ENCODE measurements around the gene EGFLAM.

Gene EGFLAM

GRCh38 chr5:38468978-38469706 is 210.8 kb downstream of the EGFLAM start:
- Histone ChIP-seq H3K27ac (no peak overlapping the region), H3K36me3 (ENCODE audit: insufficient read depth, low read length) (peaks cover 20% of the 10 kb centered on the region), H3K9me3 (ENCODE audit: low read depth, low read length) (no peaks in the 10 kb centered on the region), H3K4me3 (no peak overlapping the region), H3K9ac (ENCODE audit: insufficient read length) (no peak overlapping the region)
- TF ChIP-seq FOXP2 (optimal IDR thresholded peaks at IDR 0.05; ENCODE audit: control extremely low read depth, extremely low read length, insufficient read depth) (no peak), POLR2AphosphoS5 (IDR thresholded peaks at IDR 0.05; ENCODE audit: borderline replicate concordance, low read depth, low read length) (no peak), EZH2 (IDR thresholded peaks at IDR 0.05) (no peak)
- no peak for DNase-seq (ENCODE audit: low read depth, low spot score)

DNA sequence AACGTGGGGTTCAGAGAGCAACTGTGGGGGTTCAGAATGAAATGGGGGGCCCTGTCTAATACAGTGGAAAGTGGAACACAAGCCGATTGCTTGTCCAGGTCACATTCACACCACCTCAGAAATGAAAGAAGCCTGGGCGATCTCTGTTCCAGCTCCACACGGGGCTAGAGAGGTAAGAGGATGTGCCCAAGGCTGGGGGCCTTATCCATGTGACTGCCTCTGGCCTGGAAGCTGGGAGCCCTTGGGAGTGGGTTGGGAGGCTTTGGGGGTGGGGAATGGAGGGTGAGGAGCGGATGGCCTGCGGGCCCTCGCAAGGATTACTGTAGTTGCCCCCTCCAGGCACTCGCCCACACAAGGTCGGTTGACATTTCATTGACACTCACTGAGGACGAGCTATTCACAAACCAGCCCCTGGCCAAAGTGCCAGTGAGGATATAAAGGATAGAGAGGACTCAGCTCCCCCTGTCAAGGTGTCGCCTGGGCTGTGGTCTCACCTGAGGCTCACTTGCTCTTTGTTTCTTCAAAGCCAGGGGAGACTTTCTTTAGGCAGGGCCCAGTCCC is 211.4 kb downstream of the EGFLAM start:
- Histone ChIP-seq H3K27ac (no peak overlapping the region), H3K9me3 (ENCODE audit: low read depth, low read length) (no peaks in the 10 kb centered on the region), H3K36me3 (ENCODE audit: insufficient read depth, low read length) (peaks cover 14% of the 10 kb centered on the region), H3K9ac (ENCODE audit: insufficient read length) (no peak overlapping the region), H3K4me3 (no peak overlapping the region)
- no peak for DNase-seq (ENCODE audit: low read depth, low spot score)
- no peak for TF ChIP-seq FOXP2 (optimal IDR thresholded peaks at IDR 0.05; ENCODE audit: control extremely low read depth, extremely low read length, insufficient read depth)

GRCh38 chr5:38471709-38472108 is 213.3 kb downstream of the EGFLAM start:
- no peaks in the 10 kb centered on the region for H3K9me3 ChIP-seq (ENCODE audit: low read depth, low read length)
- TF ChIP-seq EZH2 (IDR thresholded peaks at IDR 0.05) (no peak), POLR2AphosphoS5 (IDR thresholded peaks at IDR 0.05; ENCODE audit: borderline replicate concordance, low read depth, low read length) (no peak), FOXP2 (optimal IDR thresholded peaks at IDR 0.05; ENCODE audit: control extremely low read depth, extremely low read length, insufficient read depth) (no peak)
- no peak overlapping the region for H3K27ac ChIP-seq
- no peaks in the 10 kb centered on the region; the same call in 1 of the 2 replicates for H3K36me3 ChIP-seq (ENCODE audit: insufficient read depth, low read length)
- H3K9ac ChIP-seq (ENCODE audit: insufficient read length), result no peak overlapping the region
- DNase-seq (ENCODE audit: low read depth, low spot score), result no peak
- H3K4me3 ChIP-seq, result no peak overlapping the region

DNA sequence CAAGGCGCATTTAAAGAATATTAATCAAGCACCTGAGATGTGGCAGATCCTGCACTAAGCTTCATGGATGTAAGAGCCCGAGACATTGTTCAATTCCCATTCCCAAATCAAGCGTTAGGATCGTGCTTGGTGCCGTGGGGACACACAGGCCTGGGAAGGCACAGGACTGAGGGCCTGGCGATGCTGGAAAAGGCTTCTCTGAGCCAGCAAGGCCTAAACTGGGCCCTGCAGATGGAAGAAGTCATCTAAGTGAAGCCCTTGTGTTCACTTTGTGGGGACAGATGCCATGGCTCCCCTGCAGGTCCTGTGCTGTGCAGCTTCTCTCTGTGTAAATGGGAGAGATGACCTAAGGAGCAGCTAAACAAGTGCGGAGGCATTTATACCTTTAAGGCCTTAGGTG is 214.2 kb downstream of the EGFLAM start:
- H3K36me3 ChIP-seq (ENCODE audit: insufficient read depth, low read length), result no peaks in the 10 kb centered on the region; the same call in 1 of the 2 replicates
- DNase-seq (ENCODE audit: low read depth, low spot score), result no peak
- no peak overlapping the region for H3K4me3 ChIP-seq
- H3K9me3 ChIP-seq (ENCODE audit: low read depth, low read length), result no peaks in the 10 kb centered on the region
- TF ChIP-seq POLR2AphosphoS5 (IDR thresholded peaks at IDR 0.05; ENCODE audit: borderline replicate concordance, low read depth, low read length) (no peak), FOXP2 (optimal IDR thresholded peaks at IDR 0.05; ENCODE audit: control extremely low read depth, extremely low read length, insufficient read depth) (no peak), EZH2 (IDR thresholded peaks at IDR 0.05) (no peak)
- no peak overlapping the region for H3K9ac ChIP-seq (ENCODE audit: insufficient read length)
- H3K27ac ChIP-seq, result no peak overlapping the region

DNA sequence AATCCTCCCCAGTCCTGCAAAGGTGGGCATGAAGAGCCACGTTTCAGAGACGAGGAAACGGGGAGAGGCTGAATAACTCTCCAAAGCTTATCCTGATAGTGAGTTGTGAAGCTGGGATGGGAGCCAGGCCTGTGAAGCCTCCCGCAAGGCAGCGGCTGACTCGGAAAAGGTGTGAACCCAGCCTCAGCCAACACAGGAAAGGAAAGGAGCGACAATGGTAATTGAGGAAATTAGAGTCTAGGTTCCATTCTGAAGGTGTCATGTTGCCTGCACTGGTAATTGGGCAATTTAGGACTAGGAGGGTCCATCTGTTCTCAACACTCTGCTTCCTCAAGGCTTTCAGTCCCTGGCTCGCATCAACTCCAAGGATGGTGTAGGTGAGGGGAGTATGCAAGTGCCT is 214.6 kb downstream of the EGFLAM start:
- no peak for TF ChIP-seq FOXP2 (optimal IDR thresholded peaks at IDR 0.05; ENCODE audit: control extremely low read depth, extremely low read length, insufficient read depth)
- no peak for TF ChIP-seq POLR2AphosphoS5 (IDR thresholded peaks at IDR 0.05; ENCODE audit: borderline replicate concordance, low read depth, low read length)
- no peak for TF ChIP-seq EZH2 (IDR thresholded peaks at IDR 0.05)
- Histone ChIP-seq H3K4me3 (no peak overlapping the region), H3K36me3 (ENCODE audit: insufficient read depth, low read length) (no peaks in the 10 kb centered on the region; the same call in 1 of the 2 replicates), H3K9me3 (ENCODE audit: low read depth, low read length) (no peaks in the 10 kb centered on the region), H3K27ac (no peak overlapping the region), H3K9ac (ENCODE audit: insufficient read length) (no peak overlapping the region)
- no peak for DNase-seq (ENCODE audit: low read depth, low spot score)

GRCh38 chr5:38478166-38478565 is 219.8 kb downstream of the EGFLAM start:
- TF ChIP-seq POLR2AphosphoS5 (IDR thresholded peaks at IDR 0.05; ENCODE audit: borderline replicate concordance, low read depth, low read length) (no peak), EZH2 (IDR thresholded peaks at IDR 0.05) (no peak), FOXP2 (optimal IDR thresholded peaks at IDR 0.05; ENCODE audit: control extremely low read depth, extremely low read length, insufficient read depth) (no peak)
- H3K9ac ChIP-seq (ENCODE audit: insufficient read length), result no peak overlapping the region
- H3K27ac ChIP-seq, result no peak overlapping the region
- H3K4me3 ChIP-seq, result no peak overlapping the region
- no peaks in the 10 kb centered on the region for H3K9me3 ChIP-seq (ENCODE audit: low read depth, low read length)
- peaks cover 9% of the 10 kb centered on the region for H3K36me3 ChIP-seq (ENCODE audit: insufficient read depth, low read length)
- no peak for DNase-seq (ENCODE audit: low read depth, low spot score)

- DNase-seq (ENCODE audit: low read depth, low spot score), result no peak
- no peak overlapping the region for H3K9ac ChIP-seq (ENCODE audit: insufficient read length)
- H3K36me3 ChIP-seq (ENCODE audit: insufficient read depth, low read length), result peaks cover 10% of the 10 kb centered on the region
- H3K27ac ChIP-seq, result no peak overlapping the region
- no peaks in the 10 kb centered on the region for H3K9me3 ChIP-seq (ENCODE audit: low read depth, low read length)
- no peak overlapping the region for H3K4me3 ChIP-seq
- TF ChIP-seq POLR2AphosphoS5 (IDR thresholded peaks at IDR 0.05; ENCODE audit: borderline replicate concordance, low read depth, low read length) (no peak), FOXP2 (optimal IDR thresholded peaks at IDR 0.05; ENCODE audit: control extremely low read depth, extremely low read length, insufficient read depth) (no peak), EZH2 (IDR thresholded peaks at IDR 0.05) (no peak)
Observed at GRCh38 chr5:38478878-38479277, 220.5 kb downstream of the EGFLAM start.

- H3K9me3 ChIP-seq (ENCODE audit: low read depth, low read length), result no peaks in the 10 kb centered on the region
- peaks cover 15% of the 10 kb centered on the region for H3K36me3 ChIP-seq (ENCODE audit: insufficient read depth, low read length)
- DNase-seq (ENCODE audit: low read depth, low spot score), result no peak
- no peak overlapping the region for H3K4me3 ChIP-seq
- no peak overlapping the region for H3K27ac ChIP-seq
- H3K9ac ChIP-seq (ENCODE audit: insufficient read length), result no peak overlapping the region
- TF ChIP-seq FOXP2 (optimal IDR thresholded peaks at IDR 0.05; ENCODE audit: control extremely low read depth, extremely low read length, insufficient read depth) (no peak), EZH2 (IDR thresholded peaks at IDR 0.05) (no peak), POLR2AphosphoS5 (IDR thresholded peaks at IDR 0.05; ENCODE audit: borderline replicate concordance, low read depth, low read length) (no peak)
Observed at GRCh38 chr5:38479315-38479904, 221.1 kb downstream of the EGFLAM start.

Data from SK-N-MC (cell line).